OCI-LY7 (cell line): ENCODE measurements around the gene TAF4.

Source experiments
- EZH2phosphoT487 ChIP-seq: fragments of 200-600 bp; sonication (generic); IDR thresholded peaks from 2 replicates; pipeline ENCODE4 v1.6.1; 2018; ENCODE audit warnings: low read depth, borderline replicate concordance, mild to moderate bottlenecking, mixed run types, antibody characterized with exemption, low read length, moderate library complexity, mixed read lengths
- TF ChIP-seq, protein P1 (sequence below): fragments of 200-600 bp; sonication (generic); conservative IDR thresholded peaks from 2 replicates; pipeline ENCODE4 v1.5.1; 2014; ENCODE audit warnings: mild to moderate bottlenecking, antibody characterized with exemption, low read length, moderate library complexity, mixed read lengths

DNA sequence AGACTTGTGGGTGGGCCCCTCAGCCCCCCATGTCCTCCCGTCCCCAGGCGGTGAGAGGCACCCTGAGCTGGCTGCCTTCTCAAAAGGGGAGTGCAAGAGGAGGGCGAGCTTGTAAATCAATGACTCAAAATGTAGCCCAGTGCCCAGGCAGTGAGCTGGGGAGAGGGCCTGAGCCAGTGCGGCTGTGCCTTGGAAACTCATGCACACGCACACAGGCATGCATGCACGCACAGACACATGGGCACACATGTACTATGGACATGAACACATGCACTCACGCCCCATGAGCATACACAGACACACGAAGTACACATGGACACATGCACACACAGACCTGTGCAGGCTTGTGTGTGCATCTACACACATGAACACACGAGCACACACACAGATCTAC, 133.5 kb downstream of the TAF4 start:
- TF ChIP-seq, protein P1, sequence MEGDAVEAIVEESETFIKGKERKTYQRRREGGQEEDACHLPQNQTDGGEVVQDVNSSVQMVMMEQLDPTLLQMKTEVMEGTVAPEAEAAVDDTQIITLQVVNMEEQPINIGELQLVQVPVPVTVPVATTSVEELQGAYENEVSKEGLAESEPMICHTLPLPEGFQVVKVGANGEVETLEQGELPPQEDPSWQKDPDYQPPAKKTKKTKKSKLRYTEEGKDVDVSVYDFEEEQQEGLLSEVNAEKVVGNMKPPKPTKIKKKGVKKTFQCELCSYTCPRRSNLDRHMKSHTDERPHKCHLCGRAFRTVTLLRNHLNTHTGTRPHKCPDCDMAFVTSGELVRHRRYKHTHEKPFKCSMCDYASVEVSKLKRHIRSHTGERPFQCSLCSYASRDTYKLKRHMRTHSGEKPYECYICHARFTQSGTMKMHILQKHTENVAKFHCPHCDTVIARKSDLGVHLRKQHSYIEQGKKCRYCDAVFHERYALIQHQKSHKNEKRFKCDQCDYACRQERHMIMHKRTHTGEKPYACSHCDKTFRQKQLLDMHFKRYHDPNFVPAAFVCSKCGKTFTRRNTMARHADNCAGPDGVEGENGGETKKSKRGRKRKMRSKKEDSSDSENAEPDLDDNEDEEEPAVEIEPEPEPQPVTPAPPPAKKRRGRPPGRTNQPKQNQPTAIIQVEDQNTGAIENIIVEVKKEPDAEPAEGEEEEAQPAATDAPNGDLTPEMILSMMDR: no peak
- no peak for TF ChIP-seq EZH2phosphoT487
